Daoy (cell line): Measurements from ENCODE around the gene MACO1. TPM values are rescaled to one million over a fixed set of nuclear protein-coding genes. Genes with fewer than 3 reads are reported as not detected.

Source experiments
- DNase-seq: peaks from one replicate; pipeline ENCODE4 v3.0.0-alpha.2; 2015; ENCODE audit warnings: low read depth
- total RNA-seq: library from RNA; depleted of rRNA; stranded (reverse); fragments of >200 nt; shearing (Covaris generic); gene quantifications from 2 replicates; pipeline ENCODE4 v1.2.3, GENCODE V29; 2014

The MACO1 gene
- total RNA-seq, 1 experiment from 2014 or later, result 15.9 TPM

- peak; percentile 65 for DNase-seq
These were observed 92.8 kb downstream of the MACO1 start for GRCh38 chr1:25523542-25523941.

GRCh38 chr1:25524568-25525360 lies 94.1 kb downstream of the MACO1 start:
- no peak for DNase-seq

- DNase-seq, result no peak
These were observed 94.6 kb downstream of the MACO1 start for GRCh38 chr1:25525361-25525688.

GRCh38 chr1:25526753-25527152 lies 96.1 kb downstream of the MACO1 start:
- no peak for DNase-seq

- DNase-seq, result no peak
These were observed 96.6 kb downstream of the MACO1 start for GRCh38 chr1:25527226-25527846.

- DNase-seq, result no peak
These were observed 97.4 kb downstream of the MACO1 start for GRCh38 chr1:25527946-25528595.

GRCh38 chr1:25528881-25529517 lies 98.3 kb downstream of the MACO1 start:
- DNase-seq, result no peak

GRCh38 chr1:25529518-25530185 lies 99.0 kb downstream of the MACO1 start:
- no peak for DNase-seq

GRCh38 chr1:25530186-25531081 lies 99.7 kb downstream of the MACO1 start:
- peak; percentile 18 for DNase-seq

- no peak for DNase-seq
These were observed 100.4 kb downstream of the MACO1 start for GRCh38 chr1:25531082-25531461.

GRCh38 chr1:25532970-25533369 lies 102.3 kb downstream of the MACO1 start:
- no peak for DNase-seq

- no peak for DNase-seq
These were observed 103.2 kb downstream of the MACO1 start for GRCh38 chr1:25533775-25534409.

GRCh38 chr1:25534410-25534788 lies 103.7 kb downstream of the MACO1 start:
- no peak for DNase-seq

GRCh38 chr1:25536124-25536523 lies 105.4 kb downstream of the MACO1 start:
- no peak for DNase-seq

GRCh38 chr1:25537153-25537831 lies 106.6 kb downstream of the MACO1 start:
- no peak for DNase-seq

GRCh38 chr1:25538191-25538767 lies 107.6 kb downstream of the MACO1 start:
- DNase-seq, result peak; percentile 36

GRCh38 chr1:25540750-25541342 lies 110.1 kb downstream of the MACO1 start:
- DNase-seq, result no peak

- no peak for DNase-seq
These were observed 110.7 kb downstream of the MACO1 start for GRCh38 chr1:25541425-25541824.
